ENCODE results near the gene ZBTB20.
A peak's percentile ranks its signal among the peaks of the same experiment; 100 is the strongest.

The ZBTB20 gene

DNA sequence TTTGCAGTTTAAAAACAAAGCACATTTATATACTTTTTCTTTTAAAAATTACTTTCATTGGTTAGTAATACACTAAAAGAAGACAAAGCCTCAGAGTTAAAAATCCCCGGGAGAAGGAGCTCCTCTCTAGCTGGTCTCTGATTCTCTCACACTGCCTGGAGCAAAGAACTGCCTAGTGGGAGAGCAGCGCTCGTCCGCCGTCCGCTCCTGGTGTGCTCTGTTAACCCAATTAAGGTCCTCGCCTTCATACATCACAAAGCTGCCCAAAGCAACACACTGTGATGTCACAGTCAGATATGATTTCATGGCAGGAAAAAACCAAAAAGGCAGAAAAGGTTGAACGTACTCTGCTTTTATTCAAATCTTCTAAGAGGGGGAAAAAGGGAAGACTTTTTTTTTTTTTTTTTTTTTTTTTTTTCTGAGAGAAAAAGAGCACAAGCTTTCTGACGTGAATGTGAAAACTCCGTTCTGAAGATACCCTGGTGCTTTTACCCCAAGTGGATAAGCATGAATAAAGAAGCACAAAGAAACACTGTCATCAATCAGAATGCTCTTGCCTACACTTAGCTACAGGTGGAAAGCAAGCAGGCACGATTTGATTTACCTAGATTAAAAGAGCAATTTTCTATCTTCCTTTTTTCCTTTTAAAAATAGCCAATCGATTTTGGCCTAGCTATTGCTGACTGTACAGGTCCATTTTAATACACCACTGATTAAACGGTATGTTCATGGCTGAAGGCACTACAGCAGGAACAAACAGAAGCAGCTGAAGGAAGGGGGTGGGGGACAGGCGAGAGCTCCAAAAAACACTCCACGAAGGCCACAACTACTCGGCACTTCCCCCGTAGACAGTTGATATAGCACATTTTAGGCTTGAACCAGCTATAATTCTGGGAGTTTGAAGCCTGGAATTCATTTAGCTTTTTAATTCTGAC is 738.1 kb downstream of the ZBTB20 start:
- no peak for DNase-seq (ENCODE audit: low read depth)

DNA sequence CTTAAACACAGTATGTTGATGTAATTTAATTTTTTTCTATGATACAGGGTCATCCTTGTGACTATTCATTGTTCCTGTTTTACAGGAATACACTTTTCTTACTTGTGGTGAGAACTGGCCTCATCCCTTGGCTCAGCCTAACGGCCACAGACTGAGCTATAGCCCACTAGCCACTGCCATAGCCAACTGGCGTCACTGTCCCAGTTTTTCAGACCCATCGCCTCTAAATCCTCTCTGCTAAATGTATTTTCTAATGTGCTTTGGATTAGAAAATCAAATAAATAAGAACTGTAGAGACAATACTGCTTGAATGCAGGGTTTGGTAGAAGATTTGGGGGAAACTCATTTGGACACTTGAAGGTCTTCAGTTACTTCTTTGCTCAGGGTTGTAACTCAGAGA is 740.2 kb downstream of the ZBTB20 start:
- no peak for DNase-seq (ENCODE audit: low read depth)

DNA sequence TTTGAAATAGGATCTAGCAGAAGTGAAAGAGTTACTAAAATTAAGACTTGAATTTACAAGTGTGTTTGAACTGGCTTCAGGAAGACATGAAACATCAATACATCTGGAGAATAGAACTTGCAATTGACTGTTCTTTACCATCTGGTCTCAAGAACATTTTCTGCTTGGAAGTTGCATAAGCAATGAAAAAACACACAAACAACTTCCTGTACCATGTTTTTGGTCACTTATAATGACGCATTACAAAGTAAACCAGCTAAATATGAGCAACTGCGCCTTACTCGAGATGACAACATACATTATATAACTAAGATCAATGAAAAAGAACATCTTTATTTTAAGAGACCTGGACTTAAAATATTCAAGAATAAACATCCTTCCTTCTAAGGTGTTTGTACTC is 740.8 kb downstream of the ZBTB20 start:
- DNase-seq (ENCODE audit: low read depth) = no peak

DNA sequence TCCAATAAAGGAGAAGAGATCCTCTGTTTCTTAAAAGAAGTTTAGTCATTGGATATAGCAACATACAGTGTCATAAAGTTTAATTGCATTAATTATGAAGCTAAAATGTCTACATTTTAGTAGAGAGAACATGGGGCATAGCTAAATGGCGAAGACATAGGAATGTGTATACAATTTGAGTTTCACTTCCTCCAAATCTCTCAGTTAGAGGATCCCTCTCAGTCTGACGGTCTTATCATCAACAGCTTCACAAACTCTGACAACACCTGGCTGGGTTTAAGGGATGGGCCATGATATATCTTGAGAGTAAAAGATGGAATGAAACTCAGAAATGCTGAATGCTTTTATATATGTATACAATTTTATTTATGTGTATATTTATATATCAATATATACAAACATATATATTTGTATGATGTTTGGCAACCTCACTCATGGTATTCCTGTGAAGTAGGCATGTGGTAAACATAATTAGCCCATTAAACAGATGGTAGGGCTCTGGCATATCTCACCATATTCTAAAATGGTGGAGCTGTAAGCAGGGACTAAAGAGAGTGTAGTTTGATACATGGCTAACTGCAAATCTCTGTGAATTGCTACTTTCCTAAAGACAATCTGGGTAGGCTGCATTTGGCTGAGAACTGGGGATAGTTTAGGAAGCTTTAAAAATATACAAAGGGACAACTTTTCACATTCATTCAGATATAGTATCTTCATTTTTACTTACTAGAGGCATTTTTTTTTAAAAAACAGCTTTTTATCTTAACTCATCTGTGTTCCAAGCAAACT is 741.7 kb downstream of the ZBTB20 start:
- DNase-seq (ENCODE audit: low read depth) = no peak

- no peak for DNase-seq (ENCODE audit: low read depth)
These were observed 742.5 kb downstream of the ZBTB20 start for GRCh38 chr3:114404590-114404989.

DNA sequence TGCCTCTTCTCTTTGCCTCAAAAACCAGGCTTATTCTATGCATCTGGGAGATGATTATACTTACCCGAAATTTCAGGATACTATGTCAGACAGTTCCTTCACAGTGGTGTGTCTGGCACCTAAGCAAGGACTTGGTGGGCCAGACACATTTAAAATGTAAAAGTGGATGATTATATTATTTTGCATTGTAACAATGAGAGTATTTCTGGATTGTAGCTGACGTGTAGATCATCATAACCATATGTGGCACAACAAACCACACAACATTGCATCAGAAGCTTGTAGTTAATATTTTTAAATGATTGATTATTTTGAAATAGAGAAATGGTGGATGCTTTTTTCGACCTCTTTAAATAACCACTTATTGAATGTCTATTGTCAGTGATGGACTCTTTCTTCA is 744.2 kb downstream of the ZBTB20 start:
- no peak for DNase-seq (ENCODE audit: low read depth)

- DNase-seq (ENCODE audit: low read depth) = no peak
These were observed 745.7 kb downstream of the ZBTB20 start for GRCh38 chr3:114401346-114401745.

- no peak for DNase-seq (ENCODE audit: low read depth)
These were observed 746.7 kb downstream of the ZBTB20 start for GRCh38 chr3:114400371-114400770.

GRCh38 chr3:114394551-114394950 is 752.5 kb downstream of the ZBTB20 start:
- no peak for DNase-seq (ENCODE audit: low read depth)

GRCh38 chr3:114393367-114394072 is 753.6 kb downstream of the ZBTB20 start:
- DNase-seq (ENCODE audit: low read depth) = no peak

DNA sequence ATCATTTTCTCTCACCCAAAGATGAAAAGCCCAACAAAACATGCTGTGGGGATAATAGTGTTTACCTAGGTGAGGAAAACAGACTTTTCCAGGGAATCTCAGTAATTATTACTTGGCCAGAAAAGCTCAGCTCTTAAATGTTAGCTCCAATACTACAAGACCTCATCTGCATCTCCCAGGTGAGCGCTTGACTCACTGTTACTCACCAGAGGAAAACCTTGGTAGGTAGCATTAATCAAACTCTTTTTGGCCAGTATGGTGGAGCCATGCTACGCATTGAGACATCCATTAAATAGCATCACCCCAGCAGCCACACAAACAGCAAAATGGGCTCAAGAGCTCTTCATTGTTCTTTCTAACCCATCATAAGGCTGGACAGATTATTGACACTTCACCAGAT is 754.3 kb downstream of the ZBTB20 start:
- no peak for DNase-seq (ENCODE audit: low read depth)

GRCh38 chr3:114389156-114389555 is 757.9 kb downstream of the ZBTB20 start:
- no peak for DNase-seq (ENCODE audit: low read depth)

DNA sequence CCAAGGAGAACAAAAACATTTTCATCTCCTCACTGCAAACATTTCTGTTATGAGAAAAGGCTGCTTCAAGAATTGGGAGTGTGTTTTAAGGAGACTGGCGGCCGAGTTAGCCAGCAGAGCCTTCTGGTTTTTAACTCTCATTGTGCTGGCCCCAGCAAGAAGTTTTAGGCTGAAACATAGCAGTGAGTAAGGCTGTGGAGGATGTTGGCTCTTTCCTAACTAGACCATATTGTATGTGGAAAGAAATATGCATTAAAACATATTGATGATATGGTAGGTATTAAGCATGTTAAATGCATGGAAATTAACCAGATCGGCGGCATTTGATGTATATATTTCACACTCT is 762.6 kb downstream of the ZBTB20 start:
- no peak for DNase-seq (ENCODE audit: low read depth)

DNA sequence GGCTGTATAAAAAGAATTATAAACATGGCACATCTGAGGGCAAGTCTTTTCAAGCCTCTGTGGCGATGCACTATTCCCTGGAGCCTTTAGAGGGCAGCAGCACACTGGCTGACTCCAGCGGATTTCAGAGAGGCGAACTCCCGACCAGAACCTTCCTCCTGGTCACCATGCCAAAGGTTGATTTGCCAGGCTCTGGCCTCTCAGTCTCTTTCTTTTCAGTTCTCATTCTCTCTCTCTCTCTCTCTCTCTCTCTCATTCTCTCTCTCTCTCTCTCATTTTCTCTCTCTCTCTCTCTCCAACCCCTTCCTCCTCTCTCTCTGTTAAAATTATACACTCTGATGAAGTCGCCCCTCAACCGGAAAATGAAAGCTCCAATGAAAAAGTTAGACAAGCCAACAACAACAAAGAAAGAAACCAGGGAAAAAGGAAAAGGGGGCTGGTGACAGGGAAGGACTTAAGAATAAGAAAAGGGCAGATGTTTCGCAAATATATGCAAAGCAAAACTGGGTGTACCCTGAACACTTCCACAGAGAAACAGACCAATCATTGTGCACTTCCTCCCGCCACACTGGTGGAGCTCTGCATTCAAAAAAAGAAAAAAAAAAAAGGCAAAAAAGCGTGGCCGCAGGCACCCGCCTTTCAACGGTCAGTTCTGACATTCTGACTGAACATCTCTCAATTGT is 763.1 kb downstream of the ZBTB20 start:
- DNase-seq (ENCODE audit: low read depth) = peak; percentile 33

GRCh38 chr3:114380233-114380651 is 766.8 kb downstream of the ZBTB20 start:
- DNase-seq (ENCODE audit: low read depth) = no peak

DNA sequence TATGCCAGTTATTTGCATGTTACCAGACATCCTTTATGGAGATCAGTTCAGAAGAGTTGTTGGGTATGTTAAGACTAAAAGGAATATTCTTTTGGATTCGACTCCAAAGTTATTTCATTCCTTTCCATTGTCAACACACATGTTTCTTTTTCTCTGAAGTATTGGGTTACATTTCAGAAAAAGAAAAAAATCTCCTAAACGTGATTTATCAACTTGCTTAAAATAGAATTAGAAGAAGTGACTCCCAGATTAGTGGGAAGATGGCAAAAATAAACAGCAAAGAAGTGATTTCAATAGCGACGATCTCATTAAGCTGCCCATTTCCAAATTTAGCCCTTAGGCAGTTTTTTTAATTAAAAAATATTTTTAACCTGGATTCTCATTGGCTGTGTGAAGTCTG is 767.8 kb downstream of the ZBTB20 start:
- no peak for DNase-seq (ENCODE audit: low read depth)

DNA sequence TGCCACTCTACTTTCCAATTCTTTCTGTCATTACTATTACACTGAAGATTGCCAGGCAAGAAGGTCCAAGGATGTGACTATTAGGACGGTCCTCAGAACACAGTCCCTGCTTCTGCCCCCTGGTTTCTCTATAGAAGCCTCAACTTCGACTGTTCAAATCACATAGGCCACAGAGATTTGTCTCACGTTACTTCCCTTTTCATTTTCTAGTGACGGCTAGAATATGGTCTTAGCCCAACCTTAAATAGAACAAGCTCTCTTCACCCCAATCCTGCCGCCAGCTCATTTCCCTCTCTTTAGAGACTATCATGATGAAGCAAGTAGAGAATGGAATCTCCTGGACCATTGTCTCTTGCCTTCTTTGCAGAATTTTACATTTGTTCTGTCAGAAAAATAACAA is 768.3 kb downstream of the ZBTB20 start:
- DNase-seq (ENCODE audit: low read depth) = no peak

- no peak for DNase-seq (ENCODE audit: low read depth)
These were observed 769.7 kb downstream of the ZBTB20 start for GRCh38 chr3:114377426-114377825.

GRCh38 chr3:114376516-114377185 is 770.4 kb downstream of the ZBTB20 start:
- no peak for DNase-seq (ENCODE audit: low read depth)

DNA sequence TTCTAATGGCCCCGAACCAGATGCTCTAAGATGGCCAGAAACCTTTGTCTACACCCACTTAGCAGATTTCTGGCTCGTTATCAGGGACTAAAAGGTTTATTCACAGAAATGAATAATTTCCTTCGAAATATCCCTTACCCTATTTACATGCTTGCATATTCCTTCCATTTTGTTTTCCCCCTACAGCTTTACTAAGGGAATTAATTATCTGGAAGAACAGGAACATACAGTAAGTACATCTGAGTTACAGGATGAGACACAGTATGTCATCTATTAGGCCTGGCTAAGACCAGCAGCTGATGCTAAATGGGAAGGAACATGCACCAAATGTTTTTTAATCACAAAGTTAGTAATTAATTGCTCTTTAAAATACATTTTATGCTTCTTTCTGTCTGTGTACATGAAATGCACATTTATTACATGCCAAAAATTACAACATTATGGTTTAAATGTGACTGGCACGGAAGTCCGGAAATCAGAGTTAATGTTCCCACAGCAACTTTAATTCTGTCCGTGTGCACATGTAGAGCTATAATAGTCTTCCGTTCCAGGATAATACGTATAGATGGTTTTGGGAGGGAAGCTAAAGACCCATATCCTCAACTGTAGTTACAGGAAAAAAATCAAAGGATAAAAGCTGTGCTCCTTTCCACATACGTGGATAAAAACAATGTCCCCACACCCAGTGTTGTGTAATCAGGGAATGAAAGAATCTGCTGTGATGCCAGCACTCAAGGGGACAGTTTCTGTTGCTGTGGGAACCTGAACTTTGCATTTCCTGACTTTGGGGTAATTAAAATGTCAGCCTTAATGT is 771.3 kb downstream of the ZBTB20 start:
- no peak for DNase-seq (ENCODE audit: low read depth)

All from stimulated activated CD8-positive, alpha-beta memory T cell treated with anti-CD3 and anti-CD28 coated beads, Interleukin-15, amount 100 ng/mL, for 24 hours (primary cell).